ENCODE results near the gene ECE1. TPM values are rescaled to one million over a fixed set of nuclear protein-coding genes. Genes with fewer than 3 reads are reported as not detected.

The ECE1 gene
- total and polyA plus RNA-seq, 2 of the 8 experiments (the other 6 are each of a cell fraction or from before 2014, with no cell fraction given) = 21.4 to 36.8 TPM

DNA sequence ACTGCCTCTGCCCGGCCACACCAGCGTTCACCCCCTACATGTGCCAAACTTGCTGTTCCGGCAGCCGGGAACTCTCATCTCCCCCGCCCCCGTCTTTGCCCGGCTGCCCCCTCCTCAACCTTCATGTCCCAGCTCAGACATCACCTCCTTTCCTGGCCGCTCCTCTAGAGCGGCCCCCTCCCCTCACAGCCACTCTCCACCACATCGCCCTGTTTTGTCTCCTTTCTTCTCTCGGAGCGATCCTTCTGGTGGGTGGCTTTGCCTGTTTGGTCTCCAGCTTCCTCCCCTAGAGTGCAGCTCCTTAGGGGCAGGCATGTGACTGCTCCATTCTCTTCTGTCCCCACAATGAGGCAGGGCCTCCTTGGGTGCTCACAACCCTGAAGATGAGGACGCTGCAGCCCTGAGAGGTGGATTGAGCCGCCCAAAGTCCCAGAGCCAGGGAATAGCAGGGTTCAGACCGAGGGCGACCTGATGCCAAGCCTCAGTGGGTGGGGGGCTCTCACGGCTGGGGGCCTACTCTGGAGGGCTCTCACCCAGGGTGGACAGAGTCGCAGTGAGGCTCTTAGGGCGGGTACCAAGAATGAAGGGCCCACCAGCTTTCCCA lies 44.9 kb upstream of the ECE1 start (continued):
- TF ChIP-seq, protein P1, sequence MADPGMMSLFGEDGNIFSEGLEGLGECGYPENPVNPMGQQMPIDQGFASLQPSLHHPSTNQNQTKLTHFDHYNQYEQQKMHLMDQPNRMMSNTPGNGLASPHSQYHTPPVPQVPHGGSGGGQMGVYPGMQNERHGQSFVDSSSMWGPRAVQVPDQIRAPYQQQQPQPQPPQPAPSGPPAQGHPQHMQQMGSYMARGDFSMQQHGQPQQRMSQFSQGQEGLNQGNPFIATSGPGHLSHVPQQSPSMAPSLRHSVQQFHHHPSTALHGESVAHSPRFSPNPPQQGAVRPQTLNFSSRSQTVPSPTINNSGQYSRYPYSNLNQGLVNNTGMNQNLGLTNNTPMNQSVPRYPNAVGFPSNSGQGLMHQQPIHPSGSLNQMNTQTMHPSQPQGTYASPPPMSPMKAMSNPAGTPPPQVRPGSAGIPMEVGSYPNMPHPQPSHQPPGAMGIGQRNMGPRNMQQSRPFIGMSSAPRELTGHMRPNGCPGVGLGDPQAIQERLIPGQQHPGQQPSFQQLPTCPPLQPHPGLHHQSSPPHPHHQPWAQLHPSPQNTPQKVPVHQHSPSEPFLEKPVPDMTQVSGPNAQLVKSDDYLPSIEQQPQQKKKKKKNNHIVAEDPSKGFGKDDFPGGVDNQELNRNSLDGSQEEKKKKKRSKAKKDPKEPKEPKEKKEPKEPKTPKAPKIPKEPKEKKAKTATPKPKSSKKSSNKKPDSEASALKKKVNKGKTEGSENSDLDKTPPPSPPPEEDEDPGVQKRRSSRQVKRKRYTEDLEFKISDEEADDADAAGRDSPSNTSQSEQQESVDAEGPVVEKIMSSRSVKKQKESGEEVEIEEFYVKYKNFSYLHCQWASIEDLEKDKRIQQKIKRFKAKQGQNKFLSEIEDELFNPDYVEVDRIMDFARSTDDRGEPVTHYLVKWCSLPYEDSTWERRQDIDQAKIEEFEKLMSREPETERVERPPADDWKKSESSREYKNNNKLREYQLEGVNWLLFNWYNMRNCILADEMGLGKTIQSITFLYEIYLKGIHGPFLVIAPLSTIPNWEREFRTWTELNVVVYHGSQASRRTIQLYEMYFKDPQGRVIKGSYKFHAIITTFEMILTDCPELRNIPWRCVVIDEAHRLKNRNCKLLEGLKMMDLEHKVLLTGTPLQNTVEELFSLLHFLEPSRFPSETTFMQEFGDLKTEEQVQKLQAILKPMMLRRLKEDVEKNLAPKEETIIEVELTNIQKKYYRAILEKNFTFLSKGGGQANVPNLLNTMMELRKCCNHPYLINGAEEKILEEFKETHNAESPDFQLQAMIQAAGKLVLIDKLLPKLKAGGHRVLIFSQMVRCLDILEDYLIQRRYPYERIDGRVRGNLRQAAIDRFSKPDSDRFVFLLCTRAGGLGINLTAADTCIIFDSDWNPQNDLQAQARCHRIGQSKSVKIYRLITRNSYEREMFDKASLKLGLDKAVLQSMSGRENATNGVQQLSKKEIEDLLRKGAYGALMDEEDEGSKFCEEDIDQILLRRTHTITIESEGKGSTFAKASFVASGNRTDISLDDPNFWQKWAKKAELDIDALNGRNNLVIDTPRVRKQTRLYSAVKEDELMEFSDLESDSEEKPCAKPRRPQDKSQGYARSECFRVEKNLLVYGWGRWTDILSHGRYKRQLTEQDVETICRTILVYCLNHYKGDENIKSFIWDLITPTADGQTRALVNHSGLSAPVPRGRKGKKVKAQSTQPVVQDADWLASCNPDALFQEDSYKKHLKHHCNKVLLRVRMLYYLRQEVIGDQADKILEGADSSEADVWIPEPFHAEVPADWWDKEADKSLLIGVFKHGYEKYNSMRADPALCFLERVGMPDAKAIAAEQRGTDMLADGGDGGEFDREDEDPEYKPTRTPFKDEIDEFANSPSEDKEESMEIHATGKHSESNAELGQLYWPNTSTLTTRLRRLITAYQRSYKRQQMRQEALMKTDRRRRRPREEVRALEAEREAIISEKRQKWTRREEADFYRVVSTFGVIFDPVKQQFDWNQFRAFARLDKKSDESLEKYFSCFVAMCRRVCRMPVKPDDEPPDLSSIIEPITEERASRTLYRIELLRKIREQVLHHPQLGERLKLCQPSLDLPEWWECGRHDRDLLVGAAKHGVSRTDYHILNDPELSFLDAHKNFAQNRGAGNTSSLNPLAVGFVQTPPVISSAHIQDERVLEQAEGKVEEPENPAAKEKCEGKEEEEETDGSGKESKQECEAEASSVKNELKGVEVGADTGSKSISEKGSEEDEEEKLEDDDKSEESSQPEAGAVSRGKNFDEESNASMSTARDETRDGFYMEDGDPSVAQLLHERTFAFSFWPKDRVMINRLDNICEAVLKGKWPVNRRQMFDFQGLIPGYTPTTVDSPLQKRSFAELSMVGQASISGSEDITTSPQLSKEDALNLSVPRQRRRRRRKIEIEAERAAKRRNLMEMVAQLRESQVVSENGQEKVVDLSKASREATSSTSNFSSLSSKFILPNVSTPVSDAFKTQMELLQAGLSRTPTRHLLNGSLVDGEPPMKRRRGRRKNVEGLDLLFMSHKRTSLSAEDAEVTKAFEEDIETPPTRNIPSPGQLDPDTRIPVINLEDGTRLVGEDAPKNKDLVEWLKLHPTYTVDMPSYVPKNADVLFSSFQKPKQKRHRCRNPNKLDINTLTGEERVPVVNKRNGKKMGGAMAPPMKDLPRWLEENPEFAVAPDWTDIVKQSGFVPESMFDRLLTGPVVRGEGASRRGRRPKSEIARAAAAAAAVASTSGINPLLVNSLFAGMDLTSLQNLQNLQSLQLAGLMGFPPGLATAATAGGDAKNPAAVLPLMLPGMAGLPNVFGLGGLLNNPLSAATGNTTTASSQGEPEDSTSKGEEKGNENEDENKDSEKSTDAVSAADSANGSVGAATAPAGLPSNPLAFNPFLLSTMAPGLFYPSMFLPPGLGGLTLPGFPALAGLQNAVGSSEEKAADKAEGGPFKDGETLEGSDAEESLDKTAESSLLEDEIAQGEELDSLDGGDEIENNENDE (IDR thresholded peaks at IDR 0.05; ENCODE audit: insufficient replicate concordance, low read length) = no peak
- TF ChIP-seq POU5F1 (IDR thresholded peaks at IDR 0.05; ENCODE audit: low read depth, low read length) (no peak), HDAC6 (IDR thresholded peaks at IDR 0.05; ENCODE audit: low read depth, low read length) (no peak), BACH1 (IDR thresholded peaks at IDR 0.05; ENCODE audit: low read length) (no peak), RNF2 (IDR thresholded peaks at IDR 0.05; ENCODE audit: borderline replicate concordance, low read depth, low read length, missing control alignments, poor library complexity, severe bottlenecking) (no peak), ASH2L (IDR thresholded peaks at IDR 0.05; ENCODE audit: low read length) (no peak), SP4 (IDR thresholded peaks at IDR 0.05; ENCODE audit: low read length) (no peak), SIRT6 (IDR thresholded peaks at IDR 0.05; ENCODE audit: low read length) (no peak), EP300 (IDR thresholded peaks at IDR 0.05; ENCODE audit: borderline replicate concordance in 1 of 2, low read depth in 2 of 2, low read length in 2 of 2) (no peak), NANOG (IDR thresholded peaks at IDR 0.05; ENCODE audit: insufficient read depth, low read depth, low read length, poor library complexity, severe bottlenecking) (no peak)
